Measurements from ENCODE around the gene MCCD1. TPM values are rescaled to one million over a fixed set of nuclear protein-coding genes. Genes with fewer than 3 reads are reported as not detected.

The MCCD1 gene
- total RNA-seq, 6 experiments from 2014 or later, result not detected

DNA sequence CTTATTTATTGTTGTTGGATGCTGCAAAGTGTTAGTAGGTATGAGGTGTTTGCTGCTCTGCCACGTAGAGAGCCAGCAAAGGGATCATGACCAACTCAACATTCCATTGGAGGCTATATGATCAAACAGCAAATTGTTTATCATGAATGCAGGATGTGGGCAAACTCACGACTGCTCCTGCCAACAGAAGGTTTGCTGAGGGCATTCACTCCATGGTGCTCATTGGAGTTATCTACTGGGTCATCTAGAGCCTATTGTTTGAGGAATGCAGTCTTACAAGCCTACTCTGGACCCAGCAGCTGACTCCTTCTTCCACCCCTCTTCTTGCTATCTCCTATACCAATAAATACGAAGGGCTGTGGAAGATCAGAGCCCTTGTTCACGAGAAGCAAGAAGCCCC is 18.8 kb upstream of the MCCD1 start:
- Histone ChIP-seq H3K4me3 (no peak overlapping the region), H3K27ac (no peak overlapping the region), H3K36me3 (peaks cover 0 to 5% (median 0%) of the 10 kb centered on the region in 4 donors), H3K27me3 (no peaks in the 10 kb centered on the region), H3K4me1 (no peaks in the 10 kb centered on the region), H3K9me3 (no peaks in the 10 kb centered on the region)
- DNase-seq, result no peak
- intact Hi-C loops (cut with DNase I), result no loop called here
- TF ChIP-seq POLR2A (IDR thresholded peaks at IDR 0.05), result no peak
- TF ChIP-seq, protein P1, sequence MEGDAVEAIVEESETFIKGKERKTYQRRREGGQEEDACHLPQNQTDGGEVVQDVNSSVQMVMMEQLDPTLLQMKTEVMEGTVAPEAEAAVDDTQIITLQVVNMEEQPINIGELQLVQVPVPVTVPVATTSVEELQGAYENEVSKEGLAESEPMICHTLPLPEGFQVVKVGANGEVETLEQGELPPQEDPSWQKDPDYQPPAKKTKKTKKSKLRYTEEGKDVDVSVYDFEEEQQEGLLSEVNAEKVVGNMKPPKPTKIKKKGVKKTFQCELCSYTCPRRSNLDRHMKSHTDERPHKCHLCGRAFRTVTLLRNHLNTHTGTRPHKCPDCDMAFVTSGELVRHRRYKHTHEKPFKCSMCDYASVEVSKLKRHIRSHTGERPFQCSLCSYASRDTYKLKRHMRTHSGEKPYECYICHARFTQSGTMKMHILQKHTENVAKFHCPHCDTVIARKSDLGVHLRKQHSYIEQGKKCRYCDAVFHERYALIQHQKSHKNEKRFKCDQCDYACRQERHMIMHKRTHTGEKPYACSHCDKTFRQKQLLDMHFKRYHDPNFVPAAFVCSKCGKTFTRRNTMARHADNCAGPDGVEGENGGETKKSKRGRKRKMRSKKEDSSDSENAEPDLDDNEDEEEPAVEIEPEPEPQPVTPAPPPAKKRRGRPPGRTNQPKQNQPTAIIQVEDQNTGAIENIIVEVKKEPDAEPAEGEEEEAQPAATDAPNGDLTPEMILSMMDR (IDR thresholded peaks at IDR 0.05), result no peak
- no peak for ATAC-seq
- WGBS (ENCODE audit: insufficient coverage, low coverage, low lambda C conversion rate, missing lambda C conversion rate), result 69% methylated on average over 4 of the region's 4 CpGs

DNA sequence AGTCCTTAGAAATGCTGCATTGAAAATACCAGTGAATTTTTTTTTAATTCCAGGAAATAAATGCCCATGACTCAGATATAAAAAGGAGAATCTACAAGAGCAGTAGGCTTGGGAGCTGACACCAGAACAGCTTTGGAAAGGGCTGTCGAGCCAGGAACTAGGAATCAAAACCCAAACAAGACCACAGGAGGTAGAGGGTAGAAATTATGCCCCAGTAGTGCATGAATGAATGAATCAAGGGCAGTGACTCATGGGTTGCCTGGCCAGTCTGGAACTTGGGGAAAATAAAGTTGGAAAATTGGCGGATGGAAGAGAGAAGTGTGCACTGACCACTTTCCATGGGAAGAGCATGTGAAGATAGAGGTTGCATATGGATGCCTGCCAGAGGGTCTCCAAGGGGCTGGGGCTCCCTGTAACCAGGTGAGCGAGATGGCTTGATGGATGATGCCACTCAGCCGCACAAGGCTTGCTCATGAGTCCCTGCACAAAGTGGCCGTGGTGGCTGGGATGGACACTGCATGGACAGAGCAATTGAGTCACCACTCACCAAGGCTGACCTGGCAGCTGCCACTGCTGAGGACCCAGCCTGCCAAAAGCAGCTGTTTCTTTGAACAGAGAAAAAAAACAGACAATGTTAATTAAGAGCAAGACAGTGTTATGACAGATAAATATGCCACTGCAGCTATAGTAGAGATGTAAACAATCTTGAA is 15.2 kb upstream of the MCCD1 start:
- 47% methylated on average over 2 of the region's 5 CpGs for WGBS (ENCODE audit: insufficient coverage, low coverage, low lambda C conversion rate, missing lambda C conversion rate)
- H3K27me3 ChIP-seq, result no peaks in the 10 kb centered on the region
- no peak for DNase-seq
- ATAC-seq, result no peak
- no peak overlapping the region for H3K27ac ChIP-seq
- no peak for TF ChIP-seq POLR2A (IDR thresholded peaks at IDR 0.05)
- TF ChIP-seq, protein P1 (IDR thresholded peaks at IDR 0.05), result no peak
- H3K4me1 ChIP-seq, result no peaks in the 10 kb centered on the region
- peaks cover 0 to 5% (median 0%) of the 10 kb centered on the region in 4 donors for H3K36me3 ChIP-seq
- no peaks in the 10 kb centered on the region for H3K9me3 ChIP-seq
- H3K4me3 ChIP-seq, result no peak overlapping the region
- intact Hi-C loops (cut with DNase I), result no loop called here

- ATAC-seq (no peak), DNase-seq (no peak)
- intact Hi-C loops (cut with DNase I), result no loop called here
- H3K27me3 ChIP-seq, result no peaks in the 10 kb centered on the region
- WGBS (ENCODE audit: insufficient coverage, low coverage, low lambda C conversion rate, missing lambda C conversion rate), result 73% methylated on average over 3 of the region's 3 CpGs
- no peak overlapping the region for H3K27ac ChIP-seq
- TF ChIP-seq POLR2A (IDR thresholded peaks at IDR 0.05), result no peak
- TF ChIP-seq, protein P1 (IDR thresholded peaks at IDR 0.05), result no peak
- no peaks in the 10 kb centered on the region for H3K9me3 ChIP-seq
- H3K4me3 ChIP-seq, result no peak overlapping the region
- H3K4me1 ChIP-seq, result no peaks in the 10 kb centered on the region
- H3K36me3 ChIP-seq, result no peaks in the 10 kb centered on the region
These were observed 6.9 kb upstream of the MCCD1 start for GRCh38 chr6:31521835-31522234.

GRCh38 chr6:31525553-31525931 is 3.2 kb upstream of the MCCD1 start:
- no peak for ATAC-seq
- 77% methylated on average over 8 of the region's 8 CpGs for WGBS (ENCODE audit: insufficient coverage, low coverage, low lambda C conversion rate, missing lambda C conversion rate)
- no peaks in the 10 kb centered on the region for H3K4me1 ChIP-seq

More at GRCh38 chr6:31525553-31525931, 3.2 kb upstream of the MCCD1 start:
- no peak for DNase-seq
- intact Hi-C loops (cut with DNase I), result no loop called here
- TF ChIP-seq, protein P1 (IDR thresholded peaks at IDR 0.05), result no peak
- TF ChIP-seq POLR2A (IDR thresholded peaks at IDR 0.05), result no peak
- Histone ChIP-seq H3K4me3 (no peak overlapping the region), H3K36me3 (peaks cover 0 to 8% (median 2%) of the 10 kb centered on the region in 4 donors), H3K9me3 (no peaks in the 10 kb centered on the region), H3K27ac (no peak overlapping the region), H3K27me3 (no peaks in the 10 kb centered on the region)
